NAMALWA (cell line): Measurements from ENCODE around the gene UCN.
"Not testable (repeated sequence)": the region's sequence is repeated elsewhere in the genome, so short reads cannot be mapped to it uniquely, and the experiment has no call there.

ENCODE experiments used
- DNase-seq: peaks from one replicate; pipeline ENCODE4 v3.0.0-alpha.2; 2015; ENCODE audit warnings: low spot score

Gene UCN

GRCh38 chr2:27314709-27315108, 6.5 kb upstream of the UCN start:
- no peak for DNase-seq

GRCh38 chr2:27313882-27314645, 5.8 kb upstream of the UCN start:
- no peak for DNase-seq

GRCh38 chr2:27312152-27312551, 3.9 kb upstream of the UCN start:
- no peak for DNase-seq

GRCh38 chr2:27309651-27310050, 1.4 kb upstream of the UCN start:
- DNase-seq, result no peak

- no peak for DNase-seq
These were observed 493 bp downstream of the UCN start for GRCh38 chr2:27307545-27308358.

GRCh38 chr2:27307287-27307544, 1.0 kb downstream of the UCN start:
- no peak for DNase-seq

GRCh38 chr2:27306573-27307286, 1.5 kb downstream of the UCN start:
- no peak for DNase-seq

GRCh38 chr2:27306136-27306535, 2.1 kb downstream of the UCN start:
- DNase-seq, result no peak

GRCh38 chr2:27305516-27305915, 2.7 kb downstream of the UCN start:
- DNase-seq, result no peak

GRCh38 chr2:27304488-27305240, 3.6 kb downstream of the UCN start:
- no peak for DNase-seq

- peak; percentile 77 for DNase-seq
These were observed 4.9 kb downstream of the UCN start for GRCh38 chr2:27303093-27304025.

GRCh38 chr2:27300606-27301005, 7.6 kb downstream of the UCN start:
- DNase-seq, result not testable (repeated sequence)

- DNase-seq, result no peak
These were observed 9.7 kb downstream of the UCN start for GRCh38 chr2:27298391-27299080.

GRCh38 chr2:27297195-27297594, 11.1 kb downstream of the UCN start:
- no peak for DNase-seq

GRCh38 chr2:27296481-27296880, 11.8 kb downstream of the UCN start:
- DNase-seq, result no peak

- DNase-seq, result no peak
These were observed 13.3 kb downstream of the UCN start for GRCh38 chr2:27294928-27295327.

GRCh38 chr2:27291865-27292264, 16.4 kb downstream of the UCN start:
- peak; percentile 43 for DNase-seq

- peak; percentile 56 for DNase-seq
These were observed 17.7 kb downstream of the UCN start for GRCh38 chr2:27290549-27290948.

- no peak for DNase-seq
These were observed 19.6 kb downstream of the UCN start for GRCh38 chr2:27288610-27289009.

GRCh38 chr2:27285481-27285880, 22.8 kb downstream of the UCN start:
- no peak for DNase-seq

GRCh38 chr2:27284996-27285395, 23.2 kb downstream of the UCN start:
- no peak for DNase-seq
